H9 (cell line): ENCODE data around the gene CARS1. TPM values are rescaled to one million over a fixed set of nuclear protein-coding genes. Genes with fewer than 3 reads are reported as not detected.

Experiments
- DNase-seq: peaks from one replicate; pipeline ENCODE4 v3.0.0-alpha.2; 2017
- H2AFZ ChIP-seq: one replicate; pipeline ENCODE4 v1.6.1; 2013; ENCODE audit warnings: mild to moderate bottlenecking, low read length, control low read depth, moderate library complexity
- H2AK5ac ChIP-seq: 2 replicates; pipeline ENCODE4 v1.6.1; 2013; ENCODE audit warnings: low read length, control low read depth, mixed read lengths; ENCODE audit not compliant: insufficient read length
- H2BK120ac ChIP-seq: one replicate; pipeline ENCODE4 v1.6.1; 2013; ENCODE audit warnings: low read depth, mild to moderate bottlenecking, low read length, control low read depth, inconsistent platforms; ENCODE audit not compliant: poor library complexity, severe bottlenecking
- H2BK12ac ChIP-seq: 2 replicates; pipeline ENCODE4 v1.6.1; 2013; ENCODE audit warnings: low read length, control low read depth, mixed read lengths, low read depth; ENCODE audit not compliant: insufficient read length
- H2BK15ac ChIP-seq: 2 replicates; pipeline ENCODE4 v1.6.1; 2013; ENCODE audit warnings: low read depth, low read length, control low read depth
- H2BK20ac ChIP-seq: one replicate; pipeline ENCODE4 v1.6.1; 2013; ENCODE audit warnings: low read depth, mild to moderate bottlenecking, low read length, control low read depth, inconsistent platforms; ENCODE audit not compliant: poor library complexity, severe bottlenecking
- H2BK5ac ChIP-seq: 2 replicates; pipeline ENCODE4 v1.6.1; 2013; ENCODE audit warnings: low read length, control low read depth, mixed read lengths; ENCODE audit not compliant: insufficient read length
- H3K14ac ChIP-seq: 2 replicates; pipeline ENCODE4 v1.6.1; 2013; ENCODE audit warnings: low read length, control low read depth; ENCODE audit not compliant: insufficient read depth
- H3K18ac ChIP-seq: 2 replicates; pipeline ENCODE4 v1.6.1; 2013; ENCODE audit warnings: low read depth, mild to moderate bottlenecking, mixed read lengths, low read length, control low read depth; ENCODE audit not compliant: insufficient read length
- H3K23ac ChIP-seq: 2 replicates; pipeline ENCODE4 v1.6.1; 2013; ENCODE audit warnings: low read length, control low read depth, mixed read lengths, low read depth; ENCODE audit not compliant: insufficient read length
- H3K23me2 ChIP-seq: 2 replicates; pipeline ENCODE4 v1.6.1; 2013; ENCODE audit warnings: low read depth, mild to moderate bottlenecking, mixed read lengths, low read length, control low read depth; ENCODE audit not compliant: insufficient read length, poor library complexity, severe bottlenecking
- H3K27ac ChIP-seq: 2 replicates; pipeline ENCODE4 v1.5.1; 2013; ENCODE audit warnings: low read length, control low read depth, mixed read lengths, low read depth; ENCODE audit not compliant: insufficient read length
- H3K27me3 ChIP-seq: 2 replicates; pipeline ENCODE4 v1.6.1; 2013; ENCODE audit warnings: low read length, control low read depth, inconsistent platforms; ENCODE audit not compliant: insufficient read depth
- H3K4ac ChIP-seq: 2 replicates; pipeline ENCODE4 v1.6.1; 2013; ENCODE audit warnings: low read depth, mild to moderate bottlenecking, control low read depth, inconsistent platforms, low read length, moderate library complexity
- H3K4me1 ChIP-seq: 2 replicates; pipeline ENCODE4 v1.6.1; 2013; ENCODE audit warnings: low read length, control low read depth, inconsistent platforms; ENCODE audit not compliant: insufficient read depth
- H3K4me2 ChIP-seq: 2 replicates; pipeline ENCODE4 v1.6.1; 2013; ENCODE audit warnings: low read length, control low read depth, mixed read lengths; ENCODE audit not compliant: insufficient read length, insufficient read depth
- H3K56ac ChIP-seq: 2 replicates; pipeline ENCODE4 v1.6.1; 2013; ENCODE audit warnings: low read depth, mild to moderate bottlenecking, mixed read lengths, low read length, control low read depth; ENCODE audit not compliant: insufficient read length
- H3K79me1 ChIP-seq: 2 replicates; pipeline ENCODE4 v1.6.1; 2013; ENCODE audit warnings: low read depth, mild to moderate bottlenecking, moderate library complexity, low read length, control low read depth, inconsistent platforms; ENCODE audit not compliant: insufficient read depth, poor library complexity, severe bottlenecking
- H3K79me2 ChIP-seq: 2 replicates; pipeline ENCODE4 v1.6.1; 2013; ENCODE audit warnings: low read length, control low read depth, inconsistent platforms; ENCODE audit not compliant: insufficient read depth
- H3K9ac ChIP-seq: 2 replicates; pipeline ENCODE4 v1.6.1; 2013; ENCODE audit warnings: low read length, control low read depth, mixed read lengths; ENCODE audit not compliant: insufficient read length; ENCODE audit errors: extremely low read depth
- H3K9me3 ChIP-seq: one replicate; pipeline ENCODE4 v1.6.1; 2013; ENCODE audit warnings: low read depth, low read length, inconsistent platforms; ENCODE audit not compliant: control insufficient read depth
- H3T11ph ChIP-seq: one replicate; pipeline ENCODE4 v1.6.1; 2013; ENCODE audit warnings: mild to moderate bottlenecking, low read length, control low read depth, inconsistent platforms
- H4K20me1 ChIP-seq: one replicate; pipeline ENCODE4 v1.6.1; 2013; ENCODE audit not compliant: control insufficient read depth, insufficient read length, insufficient read depth
- H4K5ac ChIP-seq: 2 replicates; pipeline ENCODE4 v1.6.1; 2013; ENCODE audit warnings: low read depth, mild to moderate bottlenecking, mixed read lengths, low read length, control low read depth; ENCODE audit not compliant: insufficient read length
- H4K8ac ChIP-seq: replicated peaks from 2 replicates; pipeline ENCODE4 v1.6.1; 2013; ENCODE audit warnings: low read length, control low read depth, mixed read lengths, low read depth; ENCODE audit not compliant: insufficient read length
- H4K91ac ChIP-seq: 2 replicates; pipeline ENCODE4 v1.6.1; 2013; ENCODE audit warnings: low read depth, mild to moderate bottlenecking, moderate library complexity, mixed read lengths, low read length, control low read depth; ENCODE audit not compliant: insufficient read length
- H3K27ac Mint-ChIP-seq, 3 experiments: 2 replicates in 2 of 3; 3 replicates in 1 of 3; pipeline ENCODE4 v1.8.0; 2020 to 2021; ENCODE audit warnings: mixed read lengths in 3 of 3, mild to moderate bottlenecking in 1 of 3, moderate library complexity in 1 of 3
- H3K27me3 Mint-ChIP-seq: 2 replicates; pipeline ENCODE4 v1.8.0; 2021; ENCODE audit warnings: low read depth, mild to moderate bottlenecking, moderate library complexity, mixed read lengths
- H3K36me3 Mint-ChIP-seq, 3 experiments: 2 replicates in 2 of 3; 3 replicates in 1 of 3; pipeline ENCODE4 v1.8.0; 2020 to 2021; ENCODE audit warnings: low read depth in 3 of 3, mixed read lengths in 3 of 3; ENCODE audit not compliant: insufficient read depth in 1 of 3
- H3K4me1 Mint-ChIP-seq, 2 experiments: 2 replicates each; pipeline ENCODE4 v1.8.0; 2020; ENCODE audit warnings: mixed read lengths in 2 of 2
- H3K4me3 Mint-ChIP-seq, 2 experiments: 2 replicates in 1 of 2; 3 replicates in 1 of 2; pipeline ENCODE4 v1.8.0; 2020 to 2021; ENCODE audit warnings: mild to moderate bottlenecking in 2 of 2, mixed read lengths in 2 of 2, moderate library complexity in 1 of 2
- H3K9me3 Mint-ChIP-seq, 2 experiments: 2 replicates in 1 of 2; 3 replicates in 1 of 2; pipeline ENCODE4 v1.8.0; 2020; ENCODE audit warnings: mild to moderate bottlenecking in 2 of 2, mixed read lengths in 2 of 2, moderate library complexity in 1 of 2
- CTCF ChIP-seq: fragments of 200-600 bp; sonication (generic); conservative IDR thresholded peaks from 3 replicates; pipeline ENCODE4 v1.8.0; 2021; ENCODE audit warnings: antibody characterized with exemption, mild to moderate bottlenecking
- WGBS: extraction: QIAGEN DNeasy Blood & Tissue Kit; methylation state at CpG from one replicate; pipeline ENCODE4 v1.1.7; 2013; ENCODE audit warnings: missing lambda C conversion rate, low lambda C conversion rate, mixed read lengths; ENCODE audit not compliant: insufficient read length; ENCODE audit errors: extremely low coverage; 5-methylcytosine and 5-hydroxymethylcytosine counted together
- total RNA-seq: library from RNA; stranded (reverse); gene quantifications from 2 replicates; pipeline ENCODE4 v1.2.1, GENCODE V29; 2021

Gene CARS1
- total RNA-seq, 1 experiment from 2014 or later, result 92.3 TPM

- DNase-seq, result no peak
- no peak overlapping the region; a peak in 1 of 7 replicates for H3K27ac Mint-ChIP-seq
- no peak overlapping the region for H3K56ac ChIP-seq
- H3K36me3 Mint-ChIP-seq, result no peaks in the 10 kb centered on the region
- H3K27me3 Mint-ChIP-seq, result peaks cover 4% of the 10 kb centered on the region
- H3K9me3 ChIP-seq, result no peaks in the 10 kb centered on the region
- H2AK5ac ChIP-seq, result no peak overlapping the region
- no peak overlapping the region for H3K4me3 Mint-ChIP-seq
- H2BK12ac ChIP-seq, result no peak overlapping the region
- no peak overlapping the region for H3K27ac ChIP-seq
- no peak overlapping the region for H2BK15ac ChIP-seq
- no peaks in the 10 kb centered on the region for H3K4me1 ChIP-seq
- WGBS, result no CpG with 5 or more reads among the region's 3 CpGs
- no peak overlapping the region for H3T11ph ChIP-seq
- no peak for TF ChIP-seq CTCF
- H3K23ac ChIP-seq, result no peak overlapping the region
- H3K9me3 Mint-ChIP-seq, result no peaks in the 10 kb centered on the region; a peak in 1 of 5 replicates
- H2BK5ac ChIP-seq, result no peak overlapping the region
- no peaks in the 10 kb centered on the region for H3K27me3 ChIP-seq
- H2BK20ac ChIP-seq, result no peak overlapping the region
- H2AFZ ChIP-seq, result no peak overlapping the region
- no peak overlapping the region for H3K4ac ChIP-seq
- no peaks in the 10 kb centered on the region for H3K23me2 ChIP-seq
- peaks cover 4% of the 10 kb centered on the region in 2 experiments; a peak in 2 of 4 replicates for H3K4me1 Mint-ChIP-seq
- peak overlapping the region; percentile 37 for H3K9ac ChIP-seq
- H3K14ac ChIP-seq, result no peak overlapping the region
- H3K4me2 ChIP-seq, result no peak overlapping the region
- H4K8ac ChIP-seq, result no peak overlapping the region
- no peaks in the 10 kb centered on the region for H4K20me1 ChIP-seq
- H2BK120ac ChIP-seq, result no peak overlapping the region
- H4K91ac ChIP-seq, result no peak overlapping the region
- no peak overlapping the region for H4K5ac ChIP-seq
- no peaks in the 10 kb centered on the region for H3K79me1 ChIP-seq
- no peaks in the 10 kb centered on the region for H3K79me2 ChIP-seq
- H3K18ac ChIP-seq, result no peak overlapping the region
Measured at GRCh38 chr11:3073029-3073435, 15.8 kb upstream of the CARS1 start.
